ENCODE measurements around the gene ADH1A.

- TF ChIP-seq CTCF (IDR thresholded peaks at IDR 0.05) (no peak), POLR2A (IDR thresholded peaks at IDR 0.05) (no peak)
These were observed 14.9 kb downstream of the ADH1A start for GRCh38 chr4:99275885-99276284.
